ENCODE results near the gene CNN1.
A peak's percentile ranks its signal among the peaks of the same experiment; 100 is the strongest.
"Not testable (repeated sequence)": the region's sequence is repeated elsewhere in the genome, so short reads cannot be mapped to it uniquely, and the experiment has no call there.

Gene CNN1

DNA sequence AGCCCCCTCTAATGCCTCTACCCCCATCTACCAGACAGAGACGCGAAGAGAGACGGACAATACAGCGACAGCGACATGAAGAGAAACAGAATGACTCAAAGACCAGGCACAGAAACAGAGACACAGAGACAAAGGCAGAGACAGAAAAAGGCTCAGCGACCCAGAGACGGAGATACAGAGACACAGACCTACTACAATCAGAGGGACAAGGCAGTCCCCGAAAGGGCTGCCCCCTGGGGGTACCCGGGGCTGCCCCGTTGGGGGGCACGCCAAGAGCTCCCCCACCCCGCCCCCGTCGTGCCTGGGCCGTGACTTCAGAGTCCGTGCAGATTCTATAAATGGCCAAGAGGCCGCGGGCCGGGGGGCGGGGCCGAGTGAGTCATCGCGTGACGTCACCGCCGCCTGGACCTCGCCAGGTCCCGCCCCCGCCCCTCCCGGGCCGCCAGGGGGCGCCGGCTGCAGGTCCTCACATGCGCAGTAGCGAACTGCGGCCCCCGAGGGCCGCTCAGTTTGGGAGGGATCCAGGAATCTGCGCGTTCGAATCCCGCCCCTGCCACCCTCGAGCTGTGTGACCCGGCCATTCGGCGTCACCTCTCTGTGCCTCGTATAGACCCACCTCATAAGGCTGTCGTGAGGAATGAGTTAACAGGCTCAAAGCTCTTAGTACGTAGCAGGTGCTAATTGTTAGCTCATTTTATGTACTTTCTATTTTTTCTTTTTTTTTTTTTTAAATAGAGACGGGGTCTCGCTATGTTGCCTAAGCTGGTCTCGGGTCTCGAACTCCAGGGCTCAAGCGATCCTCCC, 2.7 kb upstream of the CNN1 start:
- DNase-seq = peak; percentile 66

DNA sequence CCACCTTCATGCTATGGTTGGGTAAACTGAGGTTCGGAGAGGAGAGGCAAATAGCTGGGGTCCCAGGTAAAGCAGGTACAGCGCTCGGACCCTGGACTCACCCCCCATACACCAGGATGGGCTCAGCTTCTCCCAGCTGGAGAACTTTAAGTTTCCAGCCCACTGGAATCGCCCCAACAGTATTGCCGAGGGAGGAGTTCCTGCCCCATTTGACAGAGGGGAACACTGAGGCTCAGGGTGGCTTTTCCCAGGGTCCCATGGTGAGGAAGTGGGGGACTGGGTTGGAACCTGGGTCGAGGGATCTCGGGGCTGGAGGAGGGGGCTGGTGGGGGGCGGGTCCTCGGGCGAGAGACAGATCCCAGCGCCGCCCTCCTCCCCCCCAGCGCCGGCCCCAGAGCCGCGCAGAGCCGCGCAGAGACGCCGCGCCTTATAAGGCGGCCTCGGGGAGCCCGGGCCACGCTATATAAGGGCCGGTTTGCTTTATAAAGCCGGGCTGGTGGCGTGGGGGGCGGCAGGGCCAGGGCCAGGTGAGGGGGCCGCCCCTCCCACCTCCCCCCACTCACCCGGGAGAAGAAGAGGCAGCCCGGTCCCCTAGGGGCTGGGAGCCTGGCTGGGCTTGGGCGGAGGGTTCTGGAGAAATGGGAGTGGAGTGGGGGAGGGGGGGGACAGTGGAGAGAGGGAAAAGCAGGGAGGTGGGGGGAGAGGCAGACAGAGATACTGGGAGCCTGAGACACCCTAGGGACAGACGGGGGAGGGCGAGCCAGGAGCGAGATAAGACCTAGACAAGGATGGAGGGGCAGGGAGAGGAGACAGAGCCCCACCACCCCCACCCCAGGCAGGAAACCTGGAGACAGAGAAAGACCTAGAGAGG, 1.1 kb downstream of the CNN1 start:
- no peak for DNase-seq

DNA sequence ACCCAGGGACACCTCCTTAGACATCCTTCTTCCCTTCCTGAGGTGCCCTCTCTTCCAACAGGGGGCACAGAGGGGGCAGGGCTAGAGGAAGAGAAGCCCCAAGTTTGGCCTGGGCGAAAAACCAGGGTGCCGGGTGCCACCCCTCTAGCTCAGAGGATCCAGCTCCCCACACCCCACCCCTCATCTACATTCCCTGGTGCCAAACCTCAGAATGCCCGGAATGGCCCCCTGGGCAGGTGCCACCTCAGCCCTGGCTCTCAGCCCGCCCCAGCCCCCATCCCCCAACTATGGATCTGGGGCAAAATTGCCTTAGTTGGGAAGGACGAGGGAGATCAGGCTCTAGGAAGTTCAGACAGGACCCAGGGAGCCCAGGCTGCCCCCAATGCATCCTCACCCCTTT, 2.0 kb downstream of the CNN1 start:
- no peak for DNase-seq

DNA sequence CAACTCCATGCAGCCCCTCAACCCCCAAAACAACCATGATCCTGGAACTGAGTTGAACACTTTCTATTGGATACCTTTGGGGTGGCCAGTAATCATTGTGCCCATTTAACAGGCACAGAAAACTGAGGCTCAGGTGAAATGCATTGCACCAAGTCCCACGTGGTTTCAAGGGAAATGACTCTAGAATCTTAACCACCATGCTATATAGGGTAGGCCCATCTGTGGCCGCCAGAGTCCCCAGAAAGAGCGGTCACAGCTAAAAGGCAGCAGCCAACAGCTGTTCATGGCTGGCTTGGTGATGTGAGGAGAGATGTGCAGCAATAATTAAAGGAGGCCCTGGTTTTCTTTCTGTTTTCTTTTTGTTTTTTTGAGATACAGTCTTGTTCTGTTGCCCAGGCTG, 2.6 kb downstream of the CNN1 start:
- no peak for DNase-seq

DNA sequence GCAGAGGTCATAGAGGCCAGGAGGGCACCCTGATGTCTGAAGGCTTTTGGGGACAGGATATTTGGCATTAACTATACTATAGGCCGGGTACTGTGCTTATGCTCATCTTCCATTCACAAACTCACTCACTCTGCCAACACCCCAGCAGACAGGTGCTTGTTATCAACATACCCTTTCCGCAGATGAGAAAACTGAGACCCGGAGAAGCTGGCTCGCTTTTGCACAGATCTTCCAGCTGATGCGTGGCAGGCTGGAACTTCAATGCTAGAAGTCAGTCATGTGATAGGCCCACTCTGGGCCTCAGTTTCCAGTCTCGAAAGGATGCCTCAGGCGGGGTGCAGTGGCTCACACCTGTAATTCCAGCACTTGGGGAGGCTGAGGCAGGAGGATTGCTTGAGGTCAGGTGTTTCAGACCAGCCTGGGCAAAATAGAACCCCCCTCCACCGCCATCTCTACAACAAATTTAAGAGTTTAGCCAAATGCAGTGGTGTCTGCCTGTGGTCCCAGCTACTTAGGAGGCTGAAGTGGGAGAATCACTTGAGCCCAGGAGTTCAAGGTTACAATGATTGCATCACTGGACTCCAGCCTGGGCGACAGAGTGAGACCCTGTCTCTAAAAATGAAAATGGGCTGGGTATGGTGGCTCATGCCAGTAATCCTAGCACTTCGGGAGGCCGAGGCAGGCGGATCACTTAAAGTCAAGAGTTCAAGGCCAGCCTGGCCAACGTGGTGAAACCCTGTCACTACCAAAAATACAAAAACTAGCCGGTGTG, 9.5 kb downstream of the CNN1 start:
- no peak for DNase-seq

DNA sequence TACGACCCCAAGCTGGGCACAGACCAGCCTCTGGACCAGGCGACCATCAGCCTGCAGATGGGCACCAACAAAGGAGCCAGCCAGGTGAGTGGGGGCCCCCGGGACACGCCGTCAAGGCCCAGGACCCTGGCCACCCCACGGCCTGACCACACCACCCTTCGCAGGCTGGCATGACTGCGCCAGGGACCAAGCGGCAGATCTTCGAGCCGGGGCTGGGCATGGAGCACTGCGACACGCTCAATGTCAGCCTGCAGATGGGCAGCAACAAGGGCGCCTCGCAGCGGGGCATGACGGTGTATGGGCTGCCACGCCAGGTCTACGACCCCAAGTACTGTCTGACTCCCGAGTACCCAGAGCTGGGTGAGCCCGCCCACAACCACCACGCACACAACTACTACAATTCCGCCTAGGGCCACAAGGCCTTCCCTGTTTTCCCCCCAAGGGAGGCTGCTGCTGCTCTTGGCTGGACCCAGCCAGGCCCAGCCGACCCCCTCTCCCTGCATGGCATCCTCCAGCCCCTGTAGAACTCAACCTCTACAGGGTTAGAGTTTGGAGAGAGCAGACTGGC, 10.8 kb downstream of the CNN1 start:
- no peak for DNase-seq

DNA sequence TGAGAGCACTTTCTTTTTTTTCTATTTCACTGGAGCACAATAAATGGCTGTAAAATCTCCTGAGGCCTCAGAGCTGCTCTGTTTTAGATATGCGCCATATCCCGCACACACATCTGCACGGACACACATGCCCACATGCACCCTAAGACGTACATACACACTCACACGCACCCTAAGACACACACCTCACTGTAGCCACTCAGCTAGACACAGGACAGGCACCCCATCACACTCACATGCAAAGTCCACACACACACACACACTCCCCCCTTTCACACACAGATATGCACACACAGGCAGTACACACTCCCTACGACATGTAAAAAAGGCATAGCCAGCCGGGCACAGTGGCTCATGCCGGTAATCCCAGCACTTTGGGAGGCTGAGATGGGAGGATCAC, 11.6 kb downstream of the CNN1 start:
- no peak for DNase-seq

DNA sequence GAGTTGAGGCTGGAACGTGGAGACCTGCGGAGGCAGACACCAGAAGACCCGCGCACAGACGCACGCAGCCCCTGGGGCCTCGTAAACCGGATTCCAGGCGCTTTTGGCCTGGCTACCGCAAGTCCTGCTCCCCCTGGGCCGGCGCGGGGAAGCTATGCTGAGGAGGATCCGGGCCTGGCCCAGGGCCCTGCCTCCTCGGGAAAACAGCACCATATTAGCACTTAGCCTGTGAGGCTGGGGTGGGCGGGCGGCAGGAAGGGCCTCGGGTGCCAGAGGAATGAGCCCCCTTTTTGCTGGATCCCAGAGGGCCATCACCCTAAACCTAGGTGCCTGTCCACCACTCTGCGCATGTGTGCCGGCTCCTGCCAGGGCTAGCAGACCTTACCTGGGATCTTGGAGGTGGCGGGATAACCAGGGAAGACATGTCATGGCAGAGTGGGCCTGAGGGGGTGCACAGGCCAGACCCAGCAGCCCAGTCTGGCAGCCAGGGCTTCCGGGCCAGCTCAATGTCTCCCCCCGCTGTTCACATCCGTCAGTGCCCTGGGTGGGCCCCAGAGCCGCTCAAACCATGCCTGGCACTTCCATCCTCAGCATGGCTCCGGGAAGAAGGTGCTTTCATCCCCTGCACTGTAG, 13.1 kb downstream of the CNN1 start:
- no peak for DNase-seq

DNA sequence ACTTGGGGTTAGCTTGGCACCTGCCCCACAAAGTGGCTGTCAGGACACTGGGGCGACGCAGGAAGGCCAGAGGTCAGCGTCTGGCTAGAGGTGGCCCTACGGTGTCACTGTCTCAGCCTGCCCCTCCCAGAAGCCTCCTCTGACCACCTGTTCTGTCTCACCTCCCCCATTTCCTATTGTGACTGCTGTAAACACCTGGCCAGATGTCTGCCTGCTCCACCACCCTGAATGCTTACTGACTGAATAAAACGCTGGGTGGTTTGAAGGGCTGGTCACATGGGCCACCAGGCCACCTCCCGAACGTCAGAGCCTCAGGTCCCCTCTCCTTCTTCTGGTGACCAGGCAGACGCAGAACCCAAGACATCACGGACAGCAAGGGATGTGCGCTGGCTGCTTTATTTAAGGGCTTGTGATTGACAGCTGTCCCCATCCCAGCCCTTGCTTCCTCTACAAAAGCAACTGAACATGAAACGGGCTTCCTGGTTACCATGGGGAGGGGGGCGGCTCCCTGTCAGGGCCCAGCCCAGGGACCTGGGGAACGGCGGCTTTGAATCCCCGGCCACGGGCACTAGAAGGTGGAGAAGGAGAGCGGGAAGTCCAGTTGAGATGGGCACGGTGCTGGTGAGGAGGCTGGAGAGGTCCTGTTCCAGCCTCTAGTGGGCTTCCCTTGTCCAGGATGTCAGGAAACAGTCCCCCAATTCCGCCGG, 14.2 kb downstream of the CNN1 start:
- DNase-seq = no peak

DNA sequence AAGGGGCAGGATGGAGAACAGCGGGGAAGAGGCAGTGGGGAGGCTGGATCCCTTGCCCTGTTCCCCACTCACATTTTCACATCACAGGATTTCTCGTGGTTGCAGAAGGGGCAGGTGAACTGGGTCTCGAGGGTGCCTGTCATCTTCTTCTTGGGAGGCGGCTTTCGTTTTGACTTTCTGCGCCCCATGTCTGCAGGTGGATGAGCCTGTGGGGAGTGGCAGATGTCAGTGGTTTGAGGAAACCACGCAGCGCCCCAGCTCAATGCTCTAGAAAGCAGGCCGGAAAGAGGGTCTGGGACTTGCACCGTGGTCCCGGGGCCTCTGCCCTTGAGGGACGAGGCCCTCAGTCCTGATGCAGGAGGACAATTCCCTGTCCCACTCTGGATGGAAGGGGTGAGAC, 15.5 kb downstream of the CNN1 start:
- no peak for DNase-seq

DNA sequence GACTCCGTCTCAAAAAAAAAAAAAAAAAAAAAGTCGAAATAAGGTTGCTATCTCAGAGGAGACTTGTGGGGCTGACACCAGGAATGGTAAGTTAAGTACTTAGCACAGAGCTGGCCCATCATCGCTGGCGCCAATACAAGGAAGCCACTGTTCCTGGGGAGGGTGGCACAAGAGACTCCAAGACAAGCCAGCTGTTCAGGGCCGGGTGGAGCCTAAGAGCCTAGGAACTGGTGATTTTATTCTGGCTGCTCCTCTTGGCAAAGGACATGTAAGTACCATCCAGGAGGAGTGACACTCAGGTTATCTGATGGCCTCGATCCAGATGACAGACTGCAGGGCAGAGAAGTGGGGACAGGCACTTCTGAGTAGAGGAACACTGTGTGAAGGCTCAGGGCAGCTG, 16.6 kb downstream of the CNN1 start:
- no peak for DNase-seq

DNA sequence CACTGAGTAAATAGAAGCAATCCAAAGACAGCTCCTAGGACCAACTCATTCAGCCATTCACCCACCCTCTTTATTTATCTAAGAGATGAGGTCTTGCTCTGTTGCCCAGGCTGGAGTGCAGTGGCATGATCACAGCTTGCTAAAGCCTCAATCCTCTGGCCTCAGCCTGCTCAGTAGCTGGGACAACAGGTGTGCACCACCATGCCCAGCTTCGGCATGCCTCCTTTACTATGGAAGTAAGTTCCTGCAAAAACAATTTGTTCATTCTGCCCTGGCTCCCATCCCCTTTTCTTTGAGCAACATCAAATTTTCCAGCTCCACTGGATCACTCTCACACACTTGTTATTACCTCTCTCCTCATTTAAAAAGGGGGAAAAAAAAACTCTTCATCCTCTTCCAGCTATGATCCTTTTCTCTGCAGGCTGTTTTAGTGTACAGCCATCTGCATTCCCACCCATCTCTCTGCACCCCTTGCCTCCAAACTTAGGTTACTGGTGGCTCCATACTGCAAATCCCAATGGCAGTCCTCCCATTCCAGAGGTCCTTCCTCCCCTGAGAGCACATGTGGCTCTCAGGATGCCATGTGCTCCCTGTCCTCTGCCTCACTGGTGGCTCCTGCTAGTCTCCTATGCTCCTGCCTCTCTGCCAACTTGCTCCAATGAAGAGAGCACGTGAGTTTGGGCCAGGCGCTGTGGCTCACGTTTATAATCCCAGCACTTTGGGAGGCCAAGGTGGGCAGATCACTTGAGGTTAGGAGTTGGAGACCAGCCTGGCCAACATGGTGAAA, 18.2 kb downstream of the CNN1 start:
- DNase-seq = no peak

DNA sequence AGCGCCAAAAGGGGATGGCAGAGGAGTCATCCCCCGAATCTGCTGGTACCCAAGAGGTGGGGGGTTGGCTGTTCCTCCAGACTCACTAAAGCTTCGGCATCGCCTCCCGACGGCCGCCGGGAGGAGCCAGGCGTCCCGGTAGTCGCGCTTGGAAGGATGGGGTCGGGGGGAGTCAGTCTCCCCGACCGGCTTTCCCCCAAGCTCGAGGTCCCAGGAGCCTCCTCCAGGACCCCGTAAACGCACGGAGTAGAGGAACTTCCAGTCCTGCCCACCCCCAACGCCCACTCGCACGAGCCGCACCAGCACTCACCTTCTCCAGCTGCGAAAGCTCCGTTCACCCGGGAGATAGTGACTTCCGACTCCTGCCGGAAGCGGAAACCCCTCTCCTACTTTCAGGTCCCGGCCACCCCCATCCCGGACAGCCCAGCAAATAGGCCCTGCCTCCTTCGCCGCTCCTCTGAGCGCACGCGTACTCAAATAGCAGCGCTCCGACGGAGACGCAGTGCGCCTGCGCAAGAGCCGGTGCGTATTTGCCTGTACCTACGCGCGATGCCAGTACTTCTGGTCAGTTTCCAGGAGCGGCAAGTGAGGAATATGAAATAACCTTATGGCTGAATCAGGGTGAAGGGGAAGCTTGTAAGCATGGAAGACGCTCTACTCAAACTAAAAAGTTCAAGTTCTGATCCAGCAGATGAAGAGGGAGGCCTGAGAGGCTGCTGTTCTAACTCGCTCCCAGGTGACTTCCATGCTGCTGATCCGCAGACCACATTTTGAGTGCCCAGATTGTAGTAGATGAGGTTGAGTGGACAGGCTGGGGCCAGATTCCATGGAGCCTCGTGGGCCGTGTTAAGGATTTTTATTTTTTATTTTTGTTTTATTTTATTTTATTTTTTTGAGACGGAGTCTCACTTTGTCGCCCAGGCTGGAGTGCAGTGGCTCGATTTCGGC, 20.5 kb downstream of the CNN1 start, which contains the start of gene ELOF1:
TSS of gene ELOF1 (minus strand) at position 350 of the 948 bp plus-strand sequence. CDS start 4,883 bp downstream, outside the sequence.
- DNase-seq = peak; percentile 98

DNA sequence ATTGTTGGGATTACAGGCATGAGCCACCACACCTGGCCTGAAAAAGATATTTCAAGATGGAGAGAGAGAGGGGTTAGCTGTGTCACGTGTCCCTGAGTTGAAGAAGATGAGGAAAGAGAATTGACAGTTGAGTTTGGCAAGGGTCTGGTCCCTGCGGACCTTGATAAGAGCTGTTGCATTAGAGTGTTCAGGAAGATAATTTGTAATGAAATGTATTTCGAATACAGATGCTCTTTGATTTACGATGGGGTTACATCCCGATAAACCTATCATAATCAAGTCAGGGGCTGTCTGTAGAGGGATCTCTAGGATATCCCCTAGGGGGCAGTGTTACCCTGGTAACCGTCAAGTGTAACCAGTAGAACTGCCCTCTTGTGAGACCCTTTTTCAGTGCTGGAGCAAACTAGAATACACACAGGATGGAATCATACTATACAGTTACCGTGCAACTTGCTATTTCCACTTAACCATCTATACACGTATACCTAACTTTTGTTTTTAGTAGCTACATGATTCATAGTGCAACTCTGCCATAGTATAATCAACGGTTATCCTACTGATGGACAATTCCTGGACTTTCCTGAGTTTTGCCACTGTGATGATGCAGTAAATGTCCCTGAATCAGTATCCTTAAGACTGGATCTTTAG, 21.9 kb downstream of the CNN1 start:
- DNase-seq = peak; percentile 72

DNA sequence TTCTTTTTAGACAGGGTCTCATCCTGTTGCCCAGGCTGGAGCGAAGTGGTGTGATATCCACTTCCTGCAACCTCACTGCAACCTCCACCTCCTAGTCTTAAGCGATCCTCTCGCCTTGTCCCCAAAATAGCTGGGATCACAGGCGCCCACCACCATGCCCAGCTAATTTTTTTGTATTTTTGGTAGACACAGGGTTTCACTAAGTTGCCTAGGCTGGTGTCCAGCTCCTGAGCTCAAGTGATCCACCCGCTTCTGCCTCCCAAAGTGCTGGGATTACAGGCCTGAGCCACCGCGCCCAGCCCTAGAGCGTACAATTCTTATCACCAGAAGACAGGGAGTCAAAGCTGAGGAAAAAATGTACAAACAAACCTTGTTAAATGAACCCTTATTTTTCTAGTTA, 24.9 kb downstream of the CNN1 start:
- no peak for DNase-seq

DNA sequence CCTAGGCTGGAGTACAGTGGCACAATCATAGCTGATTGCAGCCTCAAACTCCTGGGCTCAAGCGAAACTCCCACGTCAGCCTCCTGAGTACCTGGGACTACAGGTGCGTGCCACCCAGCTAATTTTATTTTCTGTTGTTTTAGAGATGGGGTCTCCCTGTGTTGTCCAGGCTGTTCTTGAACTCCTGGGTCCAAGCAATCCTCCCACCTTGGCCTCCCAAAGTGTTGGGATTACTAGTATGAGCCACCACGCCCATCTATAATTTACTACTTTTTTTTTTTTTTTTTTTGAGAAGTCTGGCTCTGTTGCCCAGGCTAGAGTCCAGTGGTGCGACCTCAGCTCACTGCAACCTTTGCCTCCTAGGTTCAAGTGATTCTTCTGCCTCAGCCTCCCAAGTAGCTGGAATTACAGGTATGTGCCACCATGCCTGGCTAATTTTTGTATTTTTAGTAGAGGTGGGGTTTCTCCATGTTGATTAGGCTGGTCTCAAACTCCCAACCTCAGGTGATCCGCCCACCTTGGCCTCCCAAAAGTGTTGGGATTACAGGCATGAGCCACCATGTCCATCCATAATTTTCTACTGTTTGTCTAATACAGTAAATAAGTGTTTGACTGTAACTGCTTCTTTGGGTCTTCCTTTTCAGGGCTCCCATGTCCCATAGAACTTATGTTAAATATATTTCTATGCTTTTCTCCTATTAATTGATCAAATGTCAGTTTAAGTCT, 25.6 kb downstream of the CNN1 start:
- DNase-seq = not testable (repeated sequence)

DNA sequence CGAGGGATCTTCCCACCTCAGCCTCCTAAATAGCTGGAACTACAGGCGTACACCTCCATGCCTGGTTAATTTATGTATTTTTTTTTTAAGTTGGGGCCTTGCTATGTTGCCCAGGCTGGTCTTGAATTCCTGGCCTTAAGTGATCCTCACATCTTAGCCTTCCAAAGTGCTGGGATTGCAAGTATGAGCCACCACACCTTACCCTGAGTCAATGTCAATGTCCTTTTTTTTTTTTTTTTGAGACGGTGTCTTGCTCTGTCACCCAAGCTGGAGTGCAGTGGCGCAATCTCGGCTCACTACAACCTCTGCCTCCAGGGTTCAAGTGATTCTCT, 27.0 kb downstream of the CNN1 start:
- not testable (repeated sequence) for DNase-seq

DNA sequence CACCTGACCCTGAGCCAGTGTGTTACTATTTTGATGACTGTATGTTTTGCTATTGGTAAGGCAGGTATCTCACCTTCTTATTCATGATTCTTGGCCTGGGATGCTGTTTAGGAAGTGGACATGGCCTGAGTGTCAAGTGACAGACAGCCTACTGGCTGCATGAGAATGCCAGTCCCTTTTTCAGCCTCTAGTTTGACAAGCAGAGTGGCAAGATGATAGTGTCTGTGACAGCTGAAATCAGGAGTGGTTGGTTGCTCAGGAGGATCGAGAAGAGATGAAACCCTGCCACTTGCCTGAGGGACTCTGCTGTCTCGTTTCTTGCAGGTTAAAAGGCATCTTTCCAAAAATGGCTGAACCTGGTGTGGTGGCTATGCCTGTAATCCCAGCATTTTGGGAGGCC, 27.5 kb downstream of the CNN1 start:
- DNase-seq = no peak

DNA sequence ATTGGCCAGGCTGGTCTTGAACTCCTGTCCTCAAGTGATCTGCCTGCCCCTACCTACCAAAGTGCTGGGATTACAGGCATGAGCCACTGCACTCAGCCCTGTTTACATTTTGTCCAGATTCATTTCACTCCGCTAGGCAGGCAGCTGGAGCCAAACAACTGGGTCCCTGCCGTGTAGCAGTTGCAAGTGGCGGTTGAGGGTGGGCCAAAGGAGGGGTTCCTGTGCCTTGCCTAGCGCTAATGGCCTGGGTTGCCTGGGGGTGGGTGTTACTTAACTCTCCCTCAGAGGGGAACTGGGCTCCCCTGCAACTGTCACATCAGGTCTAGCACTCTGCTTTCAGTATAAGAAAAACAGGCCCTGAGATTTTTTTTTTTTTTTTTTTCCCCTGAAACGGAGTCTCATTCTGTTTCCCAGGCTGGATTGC, 31.4 kb downstream of the CNN1 start:
- DNase-seq = no peak
